NCI-H82 treated with DMSO at 0.1 percent for 48 hours (cell line): Measurements from ENCODE around the gene SPATA31D1.

Source experiments
- DNase-seq: peaks from one replicate; lab custom pipeline; 2025; ENCODE audit not compliant: unreplicated experiment; lab: John Stamatoyannopoulos, UW

SPATA31D1 gene

DNA sequence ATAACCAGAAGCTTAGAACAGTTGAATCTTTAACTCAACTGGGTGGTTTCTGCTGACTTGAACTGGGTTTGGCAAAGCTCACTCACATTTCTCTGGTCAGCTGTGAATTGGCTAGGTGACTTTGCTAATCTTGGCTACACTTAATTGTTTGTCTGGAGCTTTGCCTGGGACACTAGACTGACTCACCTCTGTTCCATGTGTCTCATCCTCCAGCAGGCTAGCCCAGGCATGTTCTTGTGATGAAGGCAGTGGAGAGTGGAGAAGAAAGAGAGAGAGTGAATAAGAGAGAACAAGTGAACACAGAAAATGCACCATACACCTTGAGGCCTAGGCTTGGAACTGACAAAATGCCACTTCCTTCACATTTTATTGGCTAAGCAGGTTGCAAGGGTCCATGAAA, 32.6 kb downstream of the SPATA31D1 start:
- no peak for DNase-seq

DNA sequence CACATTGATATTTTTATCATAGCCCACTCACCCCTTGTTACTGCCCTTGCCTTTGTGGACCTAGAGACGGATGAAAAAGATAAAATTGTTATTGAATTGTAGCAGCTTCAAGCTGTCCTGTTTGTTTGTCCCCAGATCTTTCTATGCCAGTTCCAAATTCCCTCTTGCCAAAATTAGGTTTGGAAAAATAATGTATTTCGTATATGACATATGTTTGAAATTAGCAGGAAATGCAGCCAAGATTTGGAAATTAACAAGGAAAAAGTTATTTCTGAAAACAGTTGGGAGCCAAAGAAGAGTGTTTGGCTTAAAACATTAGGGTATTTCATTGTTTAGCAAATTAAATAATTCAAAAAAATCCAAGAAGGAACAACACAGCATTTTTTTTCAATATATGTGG, 33.5 kb downstream of the SPATA31D1 start:
- DNase-seq, result no peak

DNA sequence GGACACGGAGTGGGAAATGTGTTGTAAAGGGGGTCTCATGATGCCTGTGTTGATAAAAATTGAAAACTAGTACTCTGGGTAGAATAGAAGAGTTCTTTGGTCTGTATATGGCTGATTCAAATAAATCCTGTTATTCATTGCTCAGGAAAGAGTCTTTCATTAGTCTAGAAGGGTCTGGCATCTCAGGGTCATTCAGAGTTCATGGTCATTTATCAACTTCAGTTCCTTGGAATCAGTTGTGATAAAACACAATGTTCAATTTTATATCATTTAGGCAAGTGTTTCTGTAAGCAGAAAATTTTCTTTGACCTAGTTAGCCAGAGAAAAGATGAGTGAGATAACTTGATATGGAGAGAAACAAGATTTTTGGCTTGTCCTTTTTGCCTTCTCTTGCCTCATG, 36.3 kb downstream of the SPATA31D1 start:
- no peak for DNase-seq

DNA sequence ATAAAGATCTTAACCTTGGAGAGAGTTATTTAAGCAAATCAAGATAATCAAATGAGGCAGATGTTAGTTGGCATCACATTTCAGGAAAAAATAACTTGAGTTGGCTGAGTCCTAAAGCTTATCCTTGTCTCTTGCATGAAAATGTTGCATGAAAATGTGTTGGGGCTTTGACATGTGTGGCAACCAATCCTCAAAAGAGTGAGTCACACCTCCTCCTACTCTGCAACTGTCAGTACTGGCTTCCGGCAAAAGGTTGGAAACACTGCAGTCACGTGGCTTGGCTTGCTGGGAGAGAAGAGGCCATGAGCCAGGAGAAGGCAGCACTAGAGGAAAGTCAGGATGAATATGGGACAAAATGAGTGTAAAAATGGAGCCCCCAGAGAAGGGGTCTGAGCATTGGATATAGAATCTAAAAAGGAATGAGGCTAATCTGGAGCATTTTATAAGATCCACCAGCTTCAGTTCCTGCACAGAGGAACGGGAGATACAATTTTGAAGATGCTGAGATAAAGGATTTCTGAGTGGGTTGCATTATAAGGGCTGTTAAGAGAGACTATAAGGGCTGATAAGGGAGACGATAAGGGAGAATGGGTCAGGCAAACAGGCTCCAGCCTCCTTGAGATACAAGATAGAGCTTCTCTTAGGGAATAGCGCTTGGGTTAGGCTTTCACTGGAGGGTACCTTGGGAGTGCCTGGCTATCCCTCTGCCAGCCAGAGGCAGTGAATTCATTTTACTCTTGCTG, 43.1 kb downstream of the SPATA31D1 start:
- peak; percentile 29 for DNase-seq

DNA sequence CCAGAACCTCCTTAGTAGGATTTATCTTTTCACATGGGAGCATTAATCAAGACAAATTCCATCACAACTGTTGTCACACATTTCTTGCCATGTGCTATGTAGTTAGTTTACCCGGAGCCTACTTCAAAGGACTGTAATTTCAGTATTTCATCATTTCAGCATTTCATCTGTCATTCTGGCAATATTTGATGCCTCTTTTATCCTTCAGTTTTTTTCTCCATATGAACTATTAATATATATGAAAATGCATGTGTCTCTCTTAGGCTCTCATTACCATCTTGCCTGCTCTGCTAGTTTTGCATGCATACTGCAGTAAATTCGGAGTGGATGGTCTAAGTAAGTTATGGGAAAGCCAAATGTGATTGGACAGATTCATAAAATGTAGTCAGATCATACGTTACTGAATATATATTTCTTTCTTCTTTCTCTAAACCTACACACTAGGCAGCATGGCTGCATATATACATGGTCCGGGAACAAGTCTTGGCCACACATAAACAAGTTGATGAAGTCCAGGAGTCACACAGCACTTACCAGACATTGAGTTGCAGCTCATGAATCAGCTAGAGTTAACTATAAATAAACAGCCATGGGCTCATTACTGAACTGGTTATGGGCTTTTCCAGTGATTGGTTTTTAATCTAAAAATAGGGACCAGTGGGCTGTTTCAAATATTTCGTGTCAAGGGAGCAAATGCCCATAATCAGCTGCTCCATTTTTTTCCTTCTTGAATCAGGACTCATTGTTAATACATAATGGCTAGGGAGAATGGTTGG, 46.6 kb downstream of the SPATA31D1 start:
- no peak for DNase-seq

DNA sequence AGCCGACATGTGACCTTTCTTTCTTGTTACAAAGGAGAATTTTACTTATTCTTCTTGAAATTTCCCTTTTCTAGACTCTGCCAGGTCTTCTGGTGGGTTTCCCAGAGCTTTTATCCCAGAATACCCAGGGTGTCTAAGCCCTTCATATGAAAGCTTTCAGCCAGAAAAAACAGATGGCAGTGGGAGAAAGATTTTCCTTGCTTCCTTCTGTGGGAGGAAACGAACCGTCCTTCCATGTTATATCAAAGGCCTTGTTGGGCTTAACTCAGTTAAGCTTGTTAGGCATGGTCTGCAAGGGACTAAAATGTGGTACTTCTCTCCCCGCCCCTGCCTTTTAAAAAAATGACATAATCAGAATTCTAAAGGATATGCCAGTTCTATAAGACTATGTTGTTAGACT, 47.5 kb downstream of the SPATA31D1 start:
- peak; percentile 67 for DNase-seq

DNA sequence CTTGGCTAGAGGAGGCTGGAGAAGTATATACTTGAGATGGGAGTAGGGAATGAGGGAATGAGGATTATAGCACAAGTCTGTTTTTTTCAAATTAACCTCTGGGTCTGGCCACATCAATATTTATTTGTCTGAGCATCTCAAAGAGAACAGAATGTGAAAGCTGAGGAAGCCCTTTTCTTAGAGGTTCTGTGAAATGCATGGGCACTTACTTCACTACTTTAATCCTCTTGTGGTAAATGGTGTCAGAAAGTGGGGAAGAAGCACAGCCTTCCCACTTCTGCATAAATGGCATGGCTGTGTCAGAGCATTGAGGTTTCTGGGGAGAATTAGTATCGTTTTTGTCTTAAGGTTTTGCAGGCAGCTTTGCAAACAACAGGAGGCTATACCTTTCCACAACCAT, 48.6 kb downstream of the SPATA31D1 start:
- no peak for DNase-seq

DNA sequence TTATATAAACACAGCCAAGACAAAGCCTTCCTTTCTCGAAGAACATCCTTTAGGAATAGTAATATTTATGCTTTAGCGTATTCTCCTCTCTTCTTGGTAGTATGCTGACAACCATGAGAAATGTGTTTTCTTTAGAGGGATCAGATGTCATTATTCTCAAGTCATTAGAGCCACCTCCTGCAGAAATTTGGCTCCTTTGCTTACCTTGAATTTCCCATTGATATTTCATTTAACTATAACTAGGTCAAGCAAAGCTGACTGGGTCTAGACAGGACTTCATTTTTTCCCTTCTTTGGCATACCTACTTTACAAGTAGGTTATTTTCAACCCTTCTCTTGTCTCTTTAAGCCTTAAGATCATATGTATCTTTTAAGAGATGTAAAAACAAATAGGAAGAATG, 50.3 kb downstream of the SPATA31D1 start:
- DNase-seq, result no peak
